ENCODE data around the gene ANKRD6.

GRCh38 chr6:89655122-89655521 lies 222.2 kb downstream of the ANKRD6 start:
- TF ChIP-seq POLR2A (IDR thresholded peaks at IDR 0.05): no peak
- TF ChIP-seq, protein P1, sequence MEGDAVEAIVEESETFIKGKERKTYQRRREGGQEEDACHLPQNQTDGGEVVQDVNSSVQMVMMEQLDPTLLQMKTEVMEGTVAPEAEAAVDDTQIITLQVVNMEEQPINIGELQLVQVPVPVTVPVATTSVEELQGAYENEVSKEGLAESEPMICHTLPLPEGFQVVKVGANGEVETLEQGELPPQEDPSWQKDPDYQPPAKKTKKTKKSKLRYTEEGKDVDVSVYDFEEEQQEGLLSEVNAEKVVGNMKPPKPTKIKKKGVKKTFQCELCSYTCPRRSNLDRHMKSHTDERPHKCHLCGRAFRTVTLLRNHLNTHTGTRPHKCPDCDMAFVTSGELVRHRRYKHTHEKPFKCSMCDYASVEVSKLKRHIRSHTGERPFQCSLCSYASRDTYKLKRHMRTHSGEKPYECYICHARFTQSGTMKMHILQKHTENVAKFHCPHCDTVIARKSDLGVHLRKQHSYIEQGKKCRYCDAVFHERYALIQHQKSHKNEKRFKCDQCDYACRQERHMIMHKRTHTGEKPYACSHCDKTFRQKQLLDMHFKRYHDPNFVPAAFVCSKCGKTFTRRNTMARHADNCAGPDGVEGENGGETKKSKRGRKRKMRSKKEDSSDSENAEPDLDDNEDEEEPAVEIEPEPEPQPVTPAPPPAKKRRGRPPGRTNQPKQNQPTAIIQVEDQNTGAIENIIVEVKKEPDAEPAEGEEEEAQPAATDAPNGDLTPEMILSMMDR (IDR thresholded peaks at IDR 0.05): no peak
